Bronchial epithelial cell (primary cell): ENCODE measurements around the gene AGAP1. TPM values are rescaled to one million over a fixed set of nuclear protein-coding genes. Genes with fewer than 3 reads are reported as not detected.

Experiments used
- DNase-seq: peaks from one replicate; pipeline ENCODE4 v3.0.0-alpha.2; 2010; ENCODE audit warnings: low read depth
- FAIRE-seq: peaks from 2 replicates; lab custom pipeline; 2011; peaks lifted over from hg19 to GRCh38; lab: Jason Lieb, UNC
- H3K27me3 ChIP-seq: 2 replicates; pipeline ENCODE4 v1.5.1; 2011; ENCODE audit warnings: low read length; ENCODE audit not compliant: control insufficient read depth, insufficient read depth
- H3K36me3 ChIP-seq: 2 replicates; pipeline ENCODE4 v1.5.1; 2011; ENCODE audit warnings: low read length; ENCODE audit not compliant: control insufficient read depth, insufficient read depth
- H3K4me3 ChIP-seq: 2 replicates; pipeline ENCODE4 v1.5.1; 2011; ENCODE audit warnings: mild to moderate bottlenecking, low read depth, low read length, control low read depth
- total RNA-seq: library from RNA; depleted of rRNA; stranded (reverse); fragments of >200 nt; gene quantifications from 2 replicates; pipeline ENCODE4 v1.2.1, GENCODE V29; 2014
- TF ChIP-seq, protein P1 (sequence below): IDR thresholded peaks from 2 replicates; pipeline ENCODE4 v1.5.1; 2011; ENCODE audit warnings: mild to moderate bottlenecking, moderate library complexity, low read length, control low read depth, inconsistent platforms; ENCODE audit not compliant: insufficient read depth, severe bottlenecking

Gene AGAP1
- total RNA-seq, 1 donor from 2014 or later = 22.4 TPM

DNA sequence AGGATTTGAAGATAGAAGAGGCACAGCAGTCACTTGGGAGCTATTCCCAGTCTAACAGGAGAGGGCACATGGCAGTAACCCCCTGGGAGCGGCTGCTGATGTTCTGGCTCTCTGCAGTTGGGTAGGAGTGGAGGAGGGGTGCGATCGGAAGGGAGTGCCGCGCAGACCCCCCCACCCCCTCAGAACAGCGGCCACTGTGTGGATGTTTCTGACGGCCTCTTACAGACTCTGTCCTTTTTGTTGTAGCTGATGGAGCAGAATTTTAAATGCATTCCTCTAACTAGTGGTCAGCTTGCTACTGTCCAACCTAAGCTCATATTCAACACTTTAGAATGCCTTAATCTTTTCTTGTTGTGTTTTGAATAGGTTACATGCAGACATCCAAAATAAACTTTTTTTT is 127.9 kb downstream of the AGAP1 start:
- Histone ChIP-seq H3K27me3 (no peaks in the 10 kb centered on the region), H3K4me3 (no peak overlapping the region), H3K36me3 (no peaks in the 10 kb centered on the region)
- no peak for DNase-seq
- FAIRE-seq = no peak
- TF ChIP-seq, protein P1, sequence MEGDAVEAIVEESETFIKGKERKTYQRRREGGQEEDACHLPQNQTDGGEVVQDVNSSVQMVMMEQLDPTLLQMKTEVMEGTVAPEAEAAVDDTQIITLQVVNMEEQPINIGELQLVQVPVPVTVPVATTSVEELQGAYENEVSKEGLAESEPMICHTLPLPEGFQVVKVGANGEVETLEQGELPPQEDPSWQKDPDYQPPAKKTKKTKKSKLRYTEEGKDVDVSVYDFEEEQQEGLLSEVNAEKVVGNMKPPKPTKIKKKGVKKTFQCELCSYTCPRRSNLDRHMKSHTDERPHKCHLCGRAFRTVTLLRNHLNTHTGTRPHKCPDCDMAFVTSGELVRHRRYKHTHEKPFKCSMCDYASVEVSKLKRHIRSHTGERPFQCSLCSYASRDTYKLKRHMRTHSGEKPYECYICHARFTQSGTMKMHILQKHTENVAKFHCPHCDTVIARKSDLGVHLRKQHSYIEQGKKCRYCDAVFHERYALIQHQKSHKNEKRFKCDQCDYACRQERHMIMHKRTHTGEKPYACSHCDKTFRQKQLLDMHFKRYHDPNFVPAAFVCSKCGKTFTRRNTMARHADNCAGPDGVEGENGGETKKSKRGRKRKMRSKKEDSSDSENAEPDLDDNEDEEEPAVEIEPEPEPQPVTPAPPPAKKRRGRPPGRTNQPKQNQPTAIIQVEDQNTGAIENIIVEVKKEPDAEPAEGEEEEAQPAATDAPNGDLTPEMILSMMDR = no peak

DNA sequence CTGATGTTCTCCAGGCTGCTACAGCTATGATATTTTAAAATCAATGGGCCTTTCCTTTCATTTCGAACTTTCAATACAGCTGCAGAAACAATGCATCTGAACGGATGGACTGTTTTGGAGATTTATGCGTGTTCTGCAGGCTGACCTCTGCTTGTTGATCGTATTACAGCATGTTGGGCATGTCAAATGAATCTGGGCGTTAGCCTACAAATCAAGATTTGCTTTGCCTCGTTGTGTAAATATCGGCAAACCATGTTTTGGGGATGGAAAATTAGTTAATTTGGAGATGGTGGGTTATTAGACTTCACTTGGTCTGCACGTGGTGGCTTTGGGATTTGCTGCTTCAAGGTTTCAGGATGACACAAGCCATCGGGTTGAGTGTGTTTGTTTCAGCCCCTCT is 129.3 kb downstream of the AGAP1 start:
- H3K4me3 ChIP-seq = no peak overlapping the region
- DNase-seq (no peak), FAIRE-seq (no peak)
- TF ChIP-seq, protein P1 = no peak
- H3K27me3 ChIP-seq = no peaks in the 10 kb centered on the region
- H3K36me3 ChIP-seq = no peaks in the 10 kb centered on the region

DNA sequence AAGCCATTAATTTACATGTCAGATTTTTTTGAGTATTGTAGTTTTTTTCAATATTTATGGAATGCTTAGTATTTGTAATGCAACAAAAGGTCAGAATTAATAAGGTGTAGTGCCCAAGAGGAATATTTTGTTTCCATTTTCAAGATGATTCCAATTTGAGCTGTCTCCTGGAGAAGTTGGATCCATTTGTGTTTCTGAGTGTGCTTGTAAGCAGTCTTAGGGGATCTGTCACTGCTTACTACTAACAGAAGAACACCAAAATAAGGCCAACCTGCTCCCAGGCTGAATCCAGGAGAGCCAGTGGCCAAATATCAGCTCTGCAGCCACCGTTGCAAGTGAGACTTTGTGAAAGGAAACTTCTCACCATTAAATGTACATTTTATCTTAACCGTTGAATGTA is 129.9 kb downstream of the AGAP1 start:
- Histone ChIP-seq H3K36me3 (no peaks in the 10 kb centered on the region), H3K27me3 (no peaks in the 10 kb centered on the region), H3K4me3 (no peak overlapping the region)
- FAIRE-seq = no peak
- DNase-seq = no peak
- TF ChIP-seq, protein P1 = no peak

GRCh38 chr2:235626658-235627057 is 132.8 kb downstream of the AGAP1 start:
- TF ChIP-seq, protein P1 = no peak
- FAIRE-seq (no peak), DNase-seq (no peak)
- Histone ChIP-seq H3K36me3 (no peaks in the 10 kb centered on the region), H3K4me3 (no peak overlapping the region), H3K27me3 (no peaks in the 10 kb centered on the region)

DNA sequence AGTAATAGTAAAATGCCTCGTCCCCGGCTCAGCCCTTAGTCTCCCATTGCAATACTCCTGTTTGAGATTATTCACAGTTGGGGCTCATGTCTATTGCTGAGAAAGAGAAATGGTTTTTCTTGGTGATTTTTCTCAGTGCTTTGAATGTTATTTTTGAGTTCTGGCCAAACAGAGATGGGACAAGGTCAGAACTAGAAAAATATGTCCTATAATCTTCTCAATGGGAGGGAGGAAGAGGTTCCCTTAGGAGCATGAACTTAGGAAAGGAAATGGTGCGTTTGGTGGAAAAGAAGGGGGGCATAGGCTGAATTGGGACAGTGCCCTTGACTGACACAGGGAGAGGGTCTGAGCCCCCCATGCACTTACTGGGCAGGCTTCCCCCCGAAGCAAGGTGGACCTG is 133.8 kb downstream of the AGAP1 start:
- Histone ChIP-seq H3K36me3 (no peaks in the 10 kb centered on the region), H3K4me3 (no peak overlapping the region), H3K27me3 (no peaks in the 10 kb centered on the region)
- DNase-seq (no peak), FAIRE-seq (no peak)
- TF ChIP-seq, protein P1 = no peak

- no peak for DNase-seq
- Histone ChIP-seq H3K27me3 (no peaks in the 10 kb centered on the region), H3K36me3 (no peaks in the 10 kb centered on the region), H3K4me3 (no peak overlapping the region)
- FAIRE-seq = no peak
- TF ChIP-seq, protein P1 = no peak
Observed at GRCh38 chr2:235630718-235631296, 137.0 kb downstream of the AGAP1 start.
